Retinal pigment epithelial cell (primary cell): ENCODE data around the gene MEX3C.

Experiments used
- DNase-seq: peaks from one replicate; pipeline ENCODE4 v3.0.0-alpha.2; 2010; ENCODE audit warnings: low read depth
- H3K4me3 ChIP-seq: 2 replicates; pipeline ENCODE4 v1.5.1; 2011; ENCODE audit warnings: mild to moderate bottlenecking, low read length, control low read depth, moderate library complexity
- CTCF ChIP-seq: conservative IDR thresholded peaks from 2 replicates; pipeline ENCODE4 v1.5.1; 2011; ENCODE audit warnings: low read depth, low read length, control low read depth, inconsistent platforms

Gene MEX3C

GRCh38 chr18:51227660-51228059 is 30.2 kb upstream of the MEX3C start:
- no peak for DNase-seq
- H3K4me3 ChIP-seq = no peak overlapping the region
- no peak for TF ChIP-seq CTCF

- DNase-seq = no peak
- no peak overlapping the region for H3K4me3 ChIP-seq
- no peak for TF ChIP-seq CTCF
These were observed 29.3 kb upstream of the MEX3C start for GRCh38 chr18:51226587-51227350.

GRCh38 chr18:51226068-51226467 is 28.6 kb upstream of the MEX3C start:
- TF ChIP-seq CTCF = no peak
- no peak for DNase-seq
- no peak overlapping the region for H3K4me3 ChIP-seq

- no peak for TF ChIP-seq CTCF
- H3K4me3 ChIP-seq = no peak overlapping the region
- no peak for DNase-seq
These were observed 15.1 kb upstream of the MEX3C start for GRCh38 chr18:51212606-51213005.

- DNase-seq = peak; percentile 79
- H3K4me3 ChIP-seq = no peak overlapping the region
- TF ChIP-seq CTCF = no peak
These were observed 14.1 kb upstream of the MEX3C start for GRCh38 chr18:51211552-51211951.

GRCh38 chr18:51196811-51197660 is 445 bp downstream of the MEX3C start:
- peak overlapping the region; percentile 99 for H3K4me3 ChIP-seq
- TF ChIP-seq CTCF = no peak
- DNase-seq = no peak
